Skeletal muscle tissue (tissue), 4 donors: ENCODE results near the gene TCF12. TPM values are rescaled to one million over a fixed set of nuclear protein-coding genes. Genes with fewer than 3 reads are reported as not detected.
"Not testable (repeated sequence)": the region's sequence is repeated elsewhere in the genome, so short reads cannot be mapped to it uniquely, and the experiment has no call there.

Experiments
- H3K27ac ChIP-seq: one replicate; pipeline ENCODE4 v1.7.0; 2013; ENCODE audit warnings: mild to moderate bottlenecking, low read depth, low read length, inconsistent platforms
- H3K27me3 ChIP-seq, 3 donors: one replicate each; pipeline ENCODE4 v1.7.0; 2013; ENCODE audit warnings: low read length in 3 of 3; ENCODE audit not compliant: control insufficient read depth in 3 of 3, insufficient read depth in 3 of 3
- H3K36me3 ChIP-seq, 3 donors: one replicate each; pipeline ENCODE4 v1.7.0; 2013; ENCODE audit warnings: low read length in 3 of 3; ENCODE audit not compliant: control insufficient read depth in 3 of 3, insufficient read depth in 3 of 3
- H3K4me1 ChIP-seq, 3 donors: one replicate each; pipeline ENCODE4 v1.7.0; 2013; ENCODE audit warnings: low read length in 3 of 3, mild to moderate bottlenecking in 3 of 3; ENCODE audit not compliant: control insufficient read depth in 3 of 3, insufficient read depth in 3 of 3
- H3K4me3 ChIP-seq, 3 donors: one replicate each; pipeline ENCODE4 v1.7.0; 2013; ENCODE audit warnings: low read length in 3 of 3
- H3K9ac ChIP-seq, 3 donors: one replicate each; pipeline ENCODE4 v1.7.0; 2013; ENCODE audit warnings: low read length in 3 of 3, mild to moderate bottlenecking in 3 of 3, moderate library complexity in 2 of 3, low read depth in 1 of 3
- H3K9me3 ChIP-seq, 3 donors: one replicate each; pipeline ENCODE4 v1.7.0; 2013; ENCODE audit warnings: low read length in 3 of 3; ENCODE audit not compliant: control insufficient read depth in 3 of 3
- total RNA-seq: library from RNA; depleted of rRNA; stranded (reverse); fragments of >200 nt; gene quantifications from one replicate; pipeline ENCODE4 v1.2.3, GENCODE V29; 2014
- donor health status: Osteomylitis.

Gene TCF12
- total RNA-seq, 1 donor from 2014 or later, result 136 TPM

DNA sequence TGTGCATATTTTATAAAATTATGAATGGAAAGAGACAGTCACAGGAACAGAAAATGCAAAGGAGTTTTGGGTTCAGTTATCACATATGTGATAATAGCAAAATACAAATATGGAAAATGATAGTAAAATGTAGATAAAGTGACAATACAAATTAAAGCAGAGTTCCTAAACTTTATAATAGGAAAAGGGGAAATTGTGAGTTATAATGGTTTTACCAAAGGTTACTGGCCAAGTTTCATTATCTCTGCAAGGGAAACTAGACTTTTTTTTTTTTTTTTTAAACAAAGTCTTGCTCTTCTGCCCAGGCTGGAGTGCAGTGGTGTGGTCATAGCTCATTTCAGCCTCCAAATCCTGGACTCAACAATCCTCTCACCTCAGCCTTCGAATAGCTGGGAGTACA is 229.2 kb downstream of the TCF12 start:
- Histone ChIP-seq H3K27ac (no peak overlapping the region), H3K9me3 (peaks cover 0 to 3% (median 2%) of the 10 kb centered on the region in 3 donors), H3K4me1 (peaks cover 13 to 18% (median 14%) of the 10 kb centered on the region in 3 donors), H3K9ac (no peak overlapping the region), H3K36me3 (peaks cover 0 to 3% (median 0%) of the 10 kb centered on the region in 3 donors), H3K27me3 (no peaks in the 10 kb centered on the region), H3K4me3 (no peak overlapping the region)

DNA sequence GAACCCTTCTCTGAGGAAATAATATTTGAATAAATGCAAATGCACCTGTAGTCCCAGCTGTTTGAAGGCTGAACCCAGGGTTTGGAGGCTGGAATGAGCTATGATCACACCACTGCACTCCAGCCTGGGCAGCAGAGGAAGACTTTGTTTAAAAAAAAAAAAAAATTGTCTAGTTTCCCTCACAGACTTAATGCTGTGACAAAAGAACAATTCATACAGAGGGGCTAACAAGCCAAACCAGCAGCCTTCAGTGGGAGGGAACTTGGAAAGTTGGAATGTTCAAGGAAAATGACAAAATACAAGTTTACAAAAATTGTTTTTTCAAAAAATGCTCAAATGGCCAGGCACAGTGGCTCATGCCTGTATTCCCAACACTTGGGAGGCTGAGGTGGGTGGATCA is 229.8 kb downstream of the TCF12 start:
- Histone ChIP-seq H3K4me3 (no peak overlapping the region), H3K27me3 (no peaks in the 10 kb centered on the region), H3K36me3 (peaks cover 0 to 3% (median 0%) of the 10 kb centered on the region in 3 donors), H3K9ac (no peak overlapping the region), H3K4me1 (peaks cover 13 to 18% (median 14%) of the 10 kb centered on the region in 3 donors), H3K9me3 (peaks cover 0 to 3% (median 2%) of the 10 kb centered on the region in 3 donors), H3K27ac (no peak overlapping the region)

DNA sequence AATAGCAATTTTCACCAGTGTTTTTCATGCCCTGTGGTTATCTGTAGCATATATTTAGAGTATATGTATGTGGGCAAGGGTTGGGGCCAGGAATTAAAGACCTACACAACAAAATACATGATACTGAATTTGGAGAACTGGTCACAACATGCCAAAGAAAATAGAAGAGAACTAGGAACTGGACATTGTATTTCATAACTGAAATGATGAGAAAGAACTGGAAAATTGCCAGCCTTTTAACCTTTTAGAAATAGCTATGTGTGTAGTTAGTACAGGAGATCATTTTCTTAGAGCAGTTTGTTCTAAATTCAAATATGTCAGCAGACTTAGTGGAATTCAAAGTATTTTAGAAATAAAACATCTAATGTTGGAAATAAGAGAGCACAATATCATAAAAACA is 230.8 kb downstream of the TCF12 start:
- H3K27ac ChIP-seq, result no peak overlapping the region

GRCh38 chr15:57150066-57150865 is 231.8 kb downstream of the TCF12 start:
- Histone ChIP-seq H3K27me3 (no peaks in the 10 kb centered on the region), H3K9me3 (peaks cover 0 to 3% (median 2%) of the 10 kb centered on the region in 3 donors), H3K4me1 (peaks cover 14 to 18% (median 17%) of the 10 kb centered on the region in 3 donors), H3K36me3 (peaks cover 0 to 3% (median 0%) of the 10 kb centered on the region in 3 donors), H3K27ac (no peak overlapping the region), H3K4me3 (no peak overlapping the region), H3K9ac (no peak overlapping the region)

More for the DNA sequence above, 230.8 kb downstream of the TCF12 start:
- no peaks in the 10 kb centered on the region for H3K27me3 ChIP-seq
- H3K36me3 ChIP-seq, result peaks cover 0 to 3% (median 0%) of the 10 kb centered on the region in 3 donors
- H3K4me1 ChIP-seq, result peaks cover 13 to 18% (median 14%) of the 10 kb centered on the region in 3 donors
- H3K9ac ChIP-seq, result no peak overlapping the region
- no peak overlapping the region for H3K4me3 ChIP-seq
- H3K9me3 ChIP-seq, result peaks cover 0 to 3% (median 2%) of the 10 kb centered on the region in 3 donors

GRCh38 chr15:57150866-57151203 is 232.4 kb downstream of the TCF12 start:
- not testable (repeated sequence) for H3K27ac ChIP-seq, H3K9me3 ChIP-seq, H3K9ac ChIP-seq, H3K36me3 ChIP-seq, H3K4me3 ChIP-seq, H3K27me3 ChIP-seq
- peaks cover 18 to 21% (median 19%) of the 10 kb centered on the region in 3 donors for H3K4me1 ChIP-seq

GRCh38 chr15:57152133-57152532 is 233.7 kb downstream of the TCF12 start:
- Histone ChIP-seq H3K9ac (no peak overlapping the region), H3K27ac (no peak overlapping the region), H3K4me1 (peaks cover 14 to 22% (median 22%) of the 10 kb centered on the region in 3 donors), H3K36me3 (peaks cover 0 to 3% (median 0%) of the 10 kb centered on the region in 3 donors), H3K9me3 (peaks cover 0 to 3% (median 2%) of the 10 kb centered on the region in 3 donors), H3K27me3 (no peaks in the 10 kb centered on the region), H3K4me3 (no peak overlapping the region)

GRCh38 chr15:57152666-57153539 is 234.5 kb downstream of the TCF12 start:
- no peak overlapping the region for H3K27ac ChIP-seq
- H3K9ac ChIP-seq, result no peak overlapping the region
- no peaks in the 10 kb centered on the region for H3K27me3 ChIP-seq
- peaks cover 0 to 3% (median 0%) of the 10 kb centered on the region in 3 donors for H3K36me3 ChIP-seq
- H3K4me1 ChIP-seq, result peaks cover 14 to 22% (median 22%) of the 10 kb centered on the region in 3 donors
- H3K9me3 ChIP-seq, result peaks cover 0 to 3% (median 2%) of the 10 kb centered on the region in 3 donors
- no peak overlapping the region for H3K4me3 ChIP-seq

- no peak overlapping the region for H3K27ac ChIP-seq
- H3K4me1 ChIP-seq, result peaks cover 12 to 16% (median 12%) of the 10 kb centered on the region in 3 donors
- H3K27me3 ChIP-seq, result no peaks in the 10 kb centered on the region
- H3K9ac ChIP-seq, result no peak overlapping the region
- no peak overlapping the region for H3K4me3 ChIP-seq
- peaks cover 0 to 3% (median 2%) of the 10 kb centered on the region in 3 donors for H3K9me3 ChIP-seq
- peaks cover 0 to 3% (median 0%) of the 10 kb centered on the region in 3 donors for H3K36me3 ChIP-seq
These were observed 237.9 kb downstream of the TCF12 start for GRCh38 chr15:57156210-57156884.

DNA sequence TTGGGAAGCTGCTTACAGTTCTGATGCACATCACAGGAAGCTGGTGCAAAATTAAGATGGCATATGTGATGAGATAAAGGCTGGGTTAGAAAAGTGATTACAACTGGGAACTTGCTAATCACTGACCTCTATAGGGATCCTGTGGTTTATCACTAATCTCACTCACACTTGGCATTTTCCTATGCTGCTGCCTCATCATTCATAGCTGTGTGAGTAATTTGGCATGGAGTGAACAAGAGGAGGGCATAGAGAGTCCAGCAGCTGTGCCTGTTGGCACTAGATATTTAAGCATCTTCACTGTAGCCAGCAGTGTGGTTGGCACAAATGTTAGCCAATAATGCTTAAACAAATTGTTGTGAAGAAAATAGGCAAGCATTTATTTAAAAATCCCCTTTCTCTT is 240.1 kb downstream of the TCF12 start:
- Histone ChIP-seq H3K9me3 (no peaks in the 10 kb centered on the region), H3K27me3 (no peaks in the 10 kb centered on the region), H3K9ac (no peak overlapping the region), H3K36me3 (no peaks in the 10 kb centered on the region), H3K4me3 (no peak overlapping the region), H3K4me1 (peaks cover 12 to 16% (median 12%) of the 10 kb centered on the region in 3 donors), H3K27ac (no peak overlapping the region)
